ENCODE measurements around the gene CLASP1.
A peak's percentile ranks its signal among the peaks of the same experiment; 100 is the strongest.
"Not testable (repeated sequence)": the region's sequence is repeated elsewhere in the genome, so short reads cannot be mapped to it uniquely, and the experiment has no call there.

Gene CLASP1

GRCh38 chr2:121366040-121366439, 283.2 kb downstream of the CLASP1 start:
- no peak for DNase-seq

- DNase-seq: no peak
Measured at GRCh38 chr2:121365061-121365460, 284.2 kb downstream of the CLASP1 start.

- no peak for DNase-seq
Measured at GRCh38 chr2:121363632-121364420, 285.4 kb downstream of the CLASP1 start.

GRCh38 chr2:121362774-121363173, 286.5 kb downstream of the CLASP1 start:
- no peak for DNase-seq

GRCh38 chr2:121362226-121362625, 287.0 kb downstream of the CLASP1 start:
- no peak for DNase-seq

- DNase-seq: no peak
Measured at GRCh38 chr2:121360566-121361300, 288.5 kb downstream of the CLASP1 start.

GRCh38 chr2:121359716-121360565, 289.3 kb downstream of the CLASP1 start:
- DNase-seq: no peak

- DNase-seq: no peak
Measured at GRCh38 chr2:121359170-121359569, 290.1 kb downstream of the CLASP1 start.

GRCh38 chr2:121358291-121358690, 291.0 kb downstream of the CLASP1 start:
- no peak for DNase-seq

- DNase-seq: peak; percentile 19 to 73
Measured at GRCh38 chr2:121356058-121356640, 293.1 kb downstream of the CLASP1 start.

- DNase-seq: no peak
Measured at GRCh38 chr2:121355488-121355887, 293.8 kb downstream of the CLASP1 start.

- no peak for DNase-seq
Measured at GRCh38 chr2:121351521-121352318, 297.5 kb downstream of the CLASP1 start.

GRCh38 chr2:121350890-121351289, 298.4 kb downstream of the CLASP1 start:
- DNase-seq: no peak

- no peak for DNase-seq
Measured at GRCh38 chr2:121350402-121350775, 298.9 kb downstream of the CLASP1 start.

GRCh38 chr2:121349721-121350401, 299.4 kb downstream of the CLASP1 start:
- no peak for DNase-seq

GRCh38 chr2:121348128-121348740, 301.0 kb downstream of the CLASP1 start:
- no peak for DNase-seq

- DNase-seq: no peak
Measured at GRCh38 chr2:121346859-121347258, 302.4 kb downstream of the CLASP1 start.

GRCh38 chr2:121346407-121346806, 302.9 kb downstream of the CLASP1 start:
- no peak for DNase-seq

GRCh38 chr2:121345887-121346286, 303.4 kb downstream of the CLASP1 start:
- no peak for DNase-seq

GRCh38 chr2:121345101-121345500, 304.2 kb downstream of the CLASP1 start:
- no peak for DNase-seq

- not testable (repeated sequence) for DNase-seq
Measured at GRCh38 chr2:121343828-121344399, 305.3 kb downstream of the CLASP1 start.

All from NCI-H524 (cell line).